Forelimb muscle (tissue), 1 donor: ENCODE data around the gene MARCHF3. TPM values are rescaled to one million over a fixed set of nuclear protein-coding genes. Genes with fewer than 3 reads are reported as not detected.
A peak's percentile ranks its signal among the peaks of the same experiment; 100 is the strongest.
"Not testable (repeated sequence)": the region's sequence is repeated elsewhere in the genome, so short reads cannot be mapped to it uniquely, and the experiment has no call there.

Source experiments
- DNase-seq: peaks from one replicate; pipeline ENCODE4 v3.0.0-alpha.2; 2013; ENCODE audit warnings: low read depth
- polyA plus RNA-seq: library from polyadenylated mRNA; unstranded; fragments of 120-200 nt; gene quantifications from one replicate; pipeline ENCODE4 v1.2.1, GENCODE V29; 2013; ENCODE audit not compliant: insufficient read length

The MARCHF3 gene
- polyA plus RNA-seq, 1 donor: 7.8 TPM

GRCh38 chr5:126954981-126955380 lies 75.4 kb downstream of the MARCHF3 start:
- no peak for DNase-seq

DNA sequence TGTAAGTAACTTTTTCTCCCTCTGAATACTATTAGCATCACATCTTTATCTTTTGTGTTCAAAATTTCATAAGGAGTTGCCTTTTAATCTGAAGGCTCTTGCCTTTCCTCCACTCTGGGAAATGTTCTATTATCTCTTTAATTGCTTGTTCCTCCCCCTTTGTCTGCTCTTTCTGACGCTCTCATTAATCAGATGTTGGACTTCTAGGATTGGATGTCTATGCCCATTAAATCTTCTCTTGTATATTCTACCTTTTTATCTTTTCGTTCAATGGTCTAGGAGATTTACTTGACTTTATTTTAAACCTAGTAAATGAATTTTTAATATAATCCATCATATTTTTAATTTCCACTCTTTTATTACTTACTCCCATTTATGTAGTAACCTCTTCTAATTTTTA lies 76.7 kb downstream of the MARCHF3 start:
- DNase-seq: no peak

DNA sequence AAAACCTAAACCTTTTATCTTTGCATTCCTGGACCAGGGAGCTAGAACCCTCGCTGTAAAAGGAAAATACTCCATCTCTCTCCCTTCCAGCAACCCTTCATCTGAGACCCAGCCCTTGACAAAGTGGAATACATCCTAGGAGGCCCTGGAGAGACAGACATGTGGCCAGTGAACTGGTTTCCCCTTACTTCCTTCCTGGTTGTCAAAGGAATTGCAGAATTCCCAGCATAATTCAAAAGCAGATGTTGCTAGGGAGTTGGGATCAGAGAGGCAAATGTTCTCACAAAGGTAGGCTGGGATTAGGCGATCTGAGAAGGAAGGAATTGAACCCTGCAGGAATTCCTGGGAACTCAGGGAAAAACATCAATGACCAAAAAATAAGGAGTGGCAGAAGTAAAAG lies 80.9 kb downstream of the MARCHF3 start:
- no peak for DNase-seq

DNA sequence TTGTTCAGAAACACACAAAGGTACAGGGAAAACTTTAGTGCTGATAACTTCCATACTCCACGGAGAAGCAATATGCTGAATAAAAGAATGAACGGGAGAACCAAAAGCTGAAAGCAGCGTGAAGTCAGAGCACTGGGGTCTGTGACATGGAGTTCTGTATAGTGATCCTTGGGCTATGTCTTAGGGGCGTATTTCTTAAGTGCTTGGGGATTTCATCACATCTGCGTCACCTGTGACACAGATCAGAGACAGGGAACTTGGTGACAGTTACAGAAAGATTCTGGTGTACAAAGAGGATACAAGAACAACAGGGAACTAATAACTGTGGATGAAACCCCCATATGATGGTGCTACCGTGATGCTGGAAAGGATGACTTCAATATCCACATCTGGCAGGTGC lies 81.9 kb downstream of the MARCHF3 start:
- DNase-seq: no peak

- no peak for DNase-seq
Measured at GRCh38 chr5:126948011-126948355, 82.4 kb downstream of the MARCHF3 start.

GRCh38 chr5:126947146-126948010 lies 83.0 kb downstream of the MARCHF3 start:
- no peak for DNase-seq

- DNase-seq: not testable (repeated sequence)
Measured at GRCh38 chr5:126942908-126943307, 87.5 kb downstream of the MARCHF3 start.

DNA sequence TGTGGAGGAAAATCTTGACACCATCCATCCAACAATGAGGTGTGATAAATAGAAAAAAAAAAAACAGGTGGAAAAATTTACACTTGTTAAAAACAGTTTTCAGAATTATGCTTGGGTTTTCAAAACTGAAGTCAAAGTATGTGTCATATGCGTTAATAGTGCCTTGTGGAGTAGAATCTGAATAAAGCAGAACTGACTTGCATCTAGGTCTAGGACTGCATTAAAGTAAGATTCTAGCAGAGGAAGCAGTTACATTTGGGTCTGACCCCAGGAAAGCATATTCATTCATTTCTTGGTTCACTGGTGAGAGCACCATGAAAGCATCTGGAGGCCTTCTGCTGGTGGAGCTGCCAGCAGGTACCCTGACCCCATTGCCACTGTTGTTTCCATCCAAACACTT lies 89.0 kb downstream of the MARCHF3 start:
- DNase-seq: no peak

GRCh38 chr5:126939887-126940286 lies 90.5 kb downstream of the MARCHF3 start:
- no peak for DNase-seq

GRCh38 chr5:126938466-126938865 lies 91.9 kb downstream of the MARCHF3 start:
- no peak for DNase-seq

DNA sequence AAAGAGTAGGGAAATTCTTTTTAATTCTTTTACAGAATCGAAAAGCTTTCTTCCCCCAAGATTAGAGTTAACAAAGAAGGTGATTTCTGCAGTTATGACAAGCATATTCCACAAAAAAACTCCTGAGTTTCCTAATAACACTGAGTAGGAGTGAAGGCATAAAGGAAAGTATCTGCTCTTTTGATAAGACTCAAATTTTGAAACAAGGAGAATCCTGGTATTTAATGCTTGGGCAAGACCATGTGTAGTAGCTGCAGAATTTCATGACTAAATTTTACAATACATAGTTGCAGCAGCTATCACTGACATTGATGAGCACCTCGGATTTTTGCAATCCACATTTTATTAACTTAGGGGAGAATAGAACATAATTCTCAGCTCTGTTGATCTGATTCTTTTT lies 92.6 kb downstream of the MARCHF3 start:
- DNase-seq: no peak

DNA sequence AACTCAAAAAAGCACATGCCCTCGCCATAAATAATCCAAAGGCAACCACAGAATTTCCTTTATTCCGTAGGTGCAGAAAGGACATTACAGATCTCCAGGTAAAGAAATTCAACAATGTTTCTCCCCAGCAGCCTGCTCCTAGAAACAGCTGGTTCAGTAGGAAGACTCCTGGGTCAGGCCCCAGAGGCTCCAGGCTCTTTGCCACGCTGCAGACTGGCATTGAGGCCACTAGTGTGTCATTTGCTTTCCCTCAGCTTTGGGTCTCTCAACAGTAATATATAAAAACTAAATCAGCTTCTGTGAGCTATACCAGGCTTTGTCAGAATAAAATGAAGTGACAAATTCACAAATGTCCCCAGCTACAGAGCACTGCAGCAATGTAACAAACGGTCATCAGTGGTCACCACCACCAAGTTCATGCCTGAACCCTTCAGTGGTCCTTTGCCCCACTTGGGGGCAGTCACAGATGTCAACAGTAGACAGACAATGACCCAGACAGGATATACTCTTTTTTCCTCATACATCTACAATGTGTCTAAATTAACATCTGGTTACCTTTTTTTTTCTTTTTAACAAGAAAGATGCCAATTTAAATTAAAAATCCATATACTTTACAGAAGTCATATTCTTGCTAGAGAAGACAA lies 93.5 kb downstream of the MARCHF3 start:
- DNase-seq: no peak

GRCh38 chr5:126931963-126932660 lies 98.2 kb downstream of the MARCHF3 start:
- DNase-seq: no peak

DNA sequence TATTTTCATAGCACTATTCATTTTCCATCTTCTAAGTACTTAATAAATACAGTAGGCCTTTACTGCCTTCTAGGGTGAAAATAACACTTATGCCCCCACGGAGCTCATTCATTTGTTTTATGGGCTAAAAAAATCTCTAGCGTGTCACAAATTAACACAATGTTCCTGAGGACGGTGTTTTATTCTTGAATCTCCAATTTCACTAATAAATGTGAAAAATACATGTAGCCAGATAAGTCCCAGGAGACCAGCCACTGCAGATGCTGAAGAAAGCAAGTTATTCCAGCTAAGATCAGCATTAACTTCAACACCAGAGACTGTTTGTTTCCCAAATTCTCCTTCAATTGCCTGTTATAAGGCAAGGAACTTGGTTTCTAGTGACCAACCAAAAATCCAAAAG lies 102.3 kb downstream of the MARCHF3 start:
- no peak for DNase-seq

- no peak for DNase-seq
Measured at GRCh38 chr5:126927429-126927828, 102.9 kb downstream of the MARCHF3 start.

- DNase-seq: no peak
Measured at GRCh38 chr5:126926187-126926586, 104.2 kb downstream of the MARCHF3 start.

GRCh38 chr5:126925482-126925881 lies 104.9 kb downstream of the MARCHF3 start:
- DNase-seq: no peak

DNA sequence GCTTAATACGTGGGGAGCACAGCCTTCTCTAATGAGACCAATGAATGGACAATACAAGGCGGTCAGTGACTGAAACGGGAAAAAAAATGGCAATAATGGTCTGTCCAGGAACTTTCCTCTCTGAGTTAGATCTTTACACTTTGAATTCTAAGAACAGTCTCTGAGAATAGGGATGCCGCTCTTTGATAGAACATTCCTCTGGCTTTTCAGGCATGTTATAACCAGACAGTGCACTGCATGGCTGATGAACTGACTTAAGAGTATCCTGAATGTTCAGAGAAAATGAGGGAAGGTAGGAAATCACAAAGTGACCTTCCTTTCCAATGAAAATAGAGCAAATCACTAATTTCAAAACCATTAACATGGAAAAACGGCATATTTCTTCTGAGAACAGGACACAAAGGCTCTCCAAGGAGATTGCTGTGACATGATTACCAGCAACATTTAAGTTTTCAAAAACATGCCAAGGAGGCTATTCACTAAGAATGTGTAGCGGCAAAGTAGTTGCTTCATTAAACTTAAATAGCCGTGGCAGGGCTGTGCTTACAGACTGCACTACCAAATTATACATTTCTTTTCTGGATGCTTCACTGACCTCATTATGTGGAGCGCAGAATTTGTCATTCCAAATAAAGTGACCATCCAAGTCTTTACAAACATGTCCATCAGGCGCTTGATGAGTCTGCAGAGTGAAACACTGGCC lies 105.9 kb downstream of the MARCHF3 start:
- DNase-seq: no peak

GRCh38 chr5:126921241-126922091 lies 108.9 kb downstream of the MARCHF3 start:
- DNase-seq: no peak

DNA sequence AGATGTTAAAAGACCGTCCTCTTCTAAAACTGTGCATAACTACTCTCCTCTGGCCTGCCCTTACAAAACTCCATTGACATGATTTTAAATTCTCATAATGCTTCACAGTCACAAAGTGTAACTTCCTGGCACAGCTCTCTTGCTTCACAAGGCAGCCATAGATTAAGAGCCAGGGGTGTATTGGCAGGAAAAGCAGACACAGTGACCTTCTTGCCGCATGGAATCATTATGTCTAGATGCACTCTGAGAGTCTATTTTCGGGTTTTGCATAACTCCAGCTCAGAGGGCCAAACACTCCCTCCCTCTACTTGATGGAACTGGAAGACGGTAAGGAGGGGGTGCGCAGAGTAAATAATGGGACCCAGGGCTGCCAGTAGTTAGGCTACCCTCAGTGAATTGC lies 110.1 kb downstream of the MARCHF3 start:
- peak; percentile 80 for DNase-seq

DNA sequence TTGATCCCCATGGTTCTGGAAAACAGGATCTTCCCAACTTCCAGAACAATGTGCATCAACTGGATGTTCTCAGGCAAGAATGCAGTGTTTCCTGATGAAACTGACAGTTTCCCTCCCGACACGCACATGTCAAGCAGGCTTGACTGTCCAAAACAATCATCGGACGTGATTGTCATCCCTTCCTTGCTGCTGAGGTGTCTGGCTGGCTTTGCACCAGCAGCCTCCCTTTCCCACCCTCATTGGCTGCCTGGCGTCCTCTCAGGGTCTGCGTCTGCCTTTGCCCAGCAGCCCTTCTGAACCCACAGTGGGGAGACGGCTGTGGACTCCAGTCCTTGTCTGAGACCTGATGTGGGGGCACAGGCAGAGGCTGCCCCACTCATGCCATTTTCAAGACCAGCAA lies 110.8 kb downstream of the MARCHF3 start:
- no peak for DNase-seq
